Kidney (tissue), 14 donors: Measurements from ENCODE around the gene CNIH2. TPM values are rescaled to one million over a fixed set of nuclear protein-coding genes. Genes with fewer than 3 reads are reported as not detected.
"Not testable (repeated sequence)": the region's sequence is repeated elsewhere in the genome, so short reads cannot be mapped to it uniquely, and the experiment has no call there.

ENCODE experiments used
- DNase-seq, 5 donors: peaks; one replicate each; pipeline ENCODE4 v3.0.0-alpha.2; 2013 to 2020
- FAIRE-seq: peaks from 2 replicates; lab custom pipeline; 2012; peaks lifted over from hg19 to GRCh38; lab: Jason Lieb, UNC
- H3K27ac ChIP-seq, 2 donors: one replicate each; pipeline ENCODE4 v1.7.0; 2013; ENCODE audit warnings: low read depth in 2 of 2, low read length in 2 of 2, inconsistent platforms in 1 of 2
- H3K27me3 ChIP-seq: one replicate; pipeline ENCODE4 v1.7.1; 2013; ENCODE audit warnings: low read length, inconsistent platforms; ENCODE audit not compliant: control insufficient read depth, insufficient read depth
- H3K36me3 ChIP-seq, 3 donors: one replicate each; pipeline versions ENCODE4 v1.7.0 to v1.7.1; 2013; ENCODE audit warnings: low read length in 3 of 3, control low read depth in 1 of 3, inconsistent platforms in 1 of 3; ENCODE audit not compliant: insufficient read depth in 3 of 3, control insufficient read depth in 2 of 3
- H3K4me1 ChIP-seq, 3 donors: one replicate each; pipeline versions ENCODE4 v1.7.0 to v1.7.1; 2013; ENCODE audit warnings: low read length in 3 of 3, inconsistent platforms in 1 of 3, low read depth in 1 of 3; ENCODE audit not compliant: control insufficient read depth in 2 of 3, insufficient read depth in 2 of 3
- H3K4me3 ChIP-seq, 3 donors: one replicate each; pipeline versions ENCODE4 v1.7.0 to v1.8.1; 2013; ENCODE audit warnings: low read length in 3 of 3, control low read depth in 1 of 3, inconsistent platforms in 1 of 3
- H3K9ac ChIP-seq, 3 donors: one replicate each; pipeline versions ENCODE4 v1.7.0 to v1.7.1; 2013; ENCODE audit warnings: low read length in 3 of 3, control low read depth in 1 of 3, inconsistent platforms in 1 of 3
- H3K9me3 ChIP-seq, 3 donors: one replicate each; pipeline versions ENCODE4 v1.7.0 to v1.7.1; 2013; ENCODE audit warnings: low read length in 3 of 3, control low read depth in 1 of 3, inconsistent platforms in 1 of 3; ENCODE audit not compliant: control insufficient read depth in 2 of 3, insufficient read depth in 1 of 3
- intact Hi-C: fragments of 100-400 bp; cut with DNase I; formaldehyde crosslinking; loops from one replicate; pipeline ENCODE4 v1.11.1; 2022
- polyA plus RNA-seq: library from polyadenylated mRNA; stranded (reverse); fragments of 350-450 nt; fragmentation: Illumina TruSeq; extraction: RNeasy Lipid Tissue Mini Kit (QIAGEN cat#74804); gene quantifications from one replicate; pipeline ENCODE4 v1.2.3, GENCODE V29; 2014; ENCODE audit warnings: low read depth, low replicate concordance; ENCODE audit not compliant: insufficient read depth
- total RNA-seq: library from RNA; stranded (reverse); fragmentation: NEBNext Ultra II Directional; extraction: Animal tissue kit (Norgen Biotek cat#: 25700); gene quantifications from one replicate; pipeline ENCODE4 v1.2.1, GENCODE V29; 2021
- TF ChIP-seq, protein P1 (sequence below): IDR thresholded peaks from 3 replicates; pipeline ENCODE4 v1.5.1; 2012; ENCODE audit warnings: mild to moderate bottlenecking, moderate library complexity, borderline replicate concordance; ENCODE audit not compliant: insufficient read depth; ENCODE audit errors: extremely low read depth
- donor health status: control.
- donor health status: control.
- donor health status: control.
- donor health status: control.
- donor health status: control.
- donor health status: DM: yes; HTN: yes; CAD: no.
- donor health status: Normal renal cell carcinoma (clear cell type).

The CNIH2 gene
- total and polyA plus RNA-seq, 2 donors from 2014 or later = 0.63 TPM; not detected in 1

DNA sequence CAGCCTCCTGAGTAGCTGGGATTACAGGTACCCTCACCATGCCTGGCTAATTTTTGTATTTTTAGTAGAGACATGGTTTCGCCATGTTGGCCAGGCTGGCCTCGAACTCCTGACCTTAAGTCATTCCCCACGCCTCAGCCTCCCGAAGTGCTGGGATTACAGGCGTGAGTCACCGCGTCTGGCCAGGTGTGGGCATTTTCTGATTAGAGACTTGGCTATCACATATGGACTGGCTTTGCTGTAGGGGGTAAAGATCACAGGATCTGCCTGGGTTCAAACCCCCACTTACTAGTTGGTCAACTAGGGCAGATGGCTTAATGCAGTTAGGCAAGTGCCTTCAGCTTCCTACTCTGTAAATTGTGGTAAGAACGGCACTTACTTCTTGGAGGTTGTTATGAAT is 32.3 kb downstream of the CNIH2 start:
- FAIRE-seq (no peak), DNase-seq (no peak)
- H3K27me3 ChIP-seq = no peaks in the 10 kb centered on the region
- TF ChIP-seq, protein P1, sequence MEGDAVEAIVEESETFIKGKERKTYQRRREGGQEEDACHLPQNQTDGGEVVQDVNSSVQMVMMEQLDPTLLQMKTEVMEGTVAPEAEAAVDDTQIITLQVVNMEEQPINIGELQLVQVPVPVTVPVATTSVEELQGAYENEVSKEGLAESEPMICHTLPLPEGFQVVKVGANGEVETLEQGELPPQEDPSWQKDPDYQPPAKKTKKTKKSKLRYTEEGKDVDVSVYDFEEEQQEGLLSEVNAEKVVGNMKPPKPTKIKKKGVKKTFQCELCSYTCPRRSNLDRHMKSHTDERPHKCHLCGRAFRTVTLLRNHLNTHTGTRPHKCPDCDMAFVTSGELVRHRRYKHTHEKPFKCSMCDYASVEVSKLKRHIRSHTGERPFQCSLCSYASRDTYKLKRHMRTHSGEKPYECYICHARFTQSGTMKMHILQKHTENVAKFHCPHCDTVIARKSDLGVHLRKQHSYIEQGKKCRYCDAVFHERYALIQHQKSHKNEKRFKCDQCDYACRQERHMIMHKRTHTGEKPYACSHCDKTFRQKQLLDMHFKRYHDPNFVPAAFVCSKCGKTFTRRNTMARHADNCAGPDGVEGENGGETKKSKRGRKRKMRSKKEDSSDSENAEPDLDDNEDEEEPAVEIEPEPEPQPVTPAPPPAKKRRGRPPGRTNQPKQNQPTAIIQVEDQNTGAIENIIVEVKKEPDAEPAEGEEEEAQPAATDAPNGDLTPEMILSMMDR = no peak
- H3K27ac ChIP-seq = no peak overlapping the region
- no peak overlapping the region for H3K9ac ChIP-seq
- peaks cover 0 to 3% (median 0%) of the 10 kb centered on the region in 3 donors for H3K4me1 ChIP-seq
- intact Hi-C loops = no loop called here
- H3K36me3 ChIP-seq = no peaks in the 10 kb centered on the region
- no peak overlapping the region for H3K4me3 ChIP-seq
- no peaks in the 10 kb centered on the region for H3K9me3 ChIP-seq

GRCh38 chr11:66310803-66311440 is 32.9 kb downstream of the CNIH2 start:
- H3K9ac ChIP-seq, H3K9me3 ChIP-seq, H3K27me3 ChIP-seq, FAIRE-seq, intact Hi-C loops, H3K36me3 ChIP-seq, H3K4me3 ChIP-seq, H3K27ac ChIP-seq, DNase-seq, H3K4me1 ChIP-seq: not testable (repeated sequence)

DNA sequence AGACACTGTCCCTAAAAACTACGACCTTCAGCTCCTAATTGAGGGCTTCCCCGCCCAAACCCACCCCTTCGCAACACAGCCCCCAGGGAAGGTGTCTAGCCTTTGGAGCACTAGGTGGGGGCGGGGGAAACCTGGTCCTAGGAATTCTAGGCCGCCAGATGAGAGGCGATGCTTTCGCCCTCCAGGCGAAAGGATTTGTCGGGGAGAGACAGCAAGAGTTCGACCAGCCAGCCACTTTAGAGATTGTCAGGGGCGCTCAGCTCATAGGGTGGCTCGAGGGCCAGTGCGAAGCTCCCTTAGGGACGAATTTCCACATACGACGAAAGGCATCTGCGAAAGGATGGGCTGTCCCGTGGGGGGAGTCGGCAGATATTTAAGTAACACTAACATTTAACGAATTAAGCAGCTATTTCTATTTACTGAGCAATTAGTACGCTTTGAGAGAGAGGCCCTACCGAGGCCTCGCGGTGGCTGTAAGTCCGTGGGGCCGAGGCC is 33.5 kb downstream of the CNIH2 start:
- Histone ChIP-seq H3K4me3 (peak overlapping the region in 2 of 3 donors; percentile 59 to 82), H3K4me1 (peaks cover 0 to 3% (median 0%) of the 10 kb centered on the region in 3 donors), H3K9me3 (no peaks in the 10 kb centered on the region), H3K36me3 (no peaks in the 10 kb centered on the region), H3K27me3 (no peaks in the 10 kb centered on the region), H3K27ac (peak overlapping the region; percentile 85 to 92), H3K9ac (peak overlapping the region in 2 of 3 donors; percentile 44 to 49)
- TF ChIP-seq, protein P1 = peak; percentile 91
- FAIRE-seq = no peak
- DNase-seq = peak in 1 of 5 donors; percentile 67
- intact Hi-C loops = no loop called here

DNA sequence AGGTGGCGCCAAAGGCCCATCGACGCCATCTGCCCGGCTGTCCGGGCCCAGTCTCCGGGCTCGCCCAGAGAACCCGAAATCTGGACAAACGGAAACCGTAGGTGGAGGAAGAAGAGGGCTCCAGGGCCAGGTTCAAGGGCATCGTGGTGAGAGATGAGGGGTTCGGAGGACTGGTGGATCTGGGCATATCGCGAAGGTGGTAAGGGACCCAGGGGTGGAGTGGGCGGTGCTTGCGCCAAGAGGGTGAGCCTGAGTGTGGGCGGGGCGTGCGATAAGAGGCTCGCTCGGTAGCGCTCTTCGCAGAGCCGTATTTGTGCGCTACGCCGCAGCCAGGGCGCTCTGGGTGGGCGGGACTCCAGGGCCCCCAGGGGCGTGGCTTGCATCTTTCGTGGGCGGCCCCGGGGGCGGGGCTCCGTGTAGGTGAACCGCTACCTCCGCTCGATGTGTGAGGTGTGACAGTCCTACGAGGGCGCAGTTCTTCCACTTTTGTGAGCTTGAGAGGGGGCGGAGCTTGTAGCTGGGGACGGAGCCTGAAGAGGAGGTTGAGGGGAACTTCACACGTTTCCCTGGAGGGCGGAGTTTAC is 34.1 kb downstream of the CNIH2 start:
- intact Hi-C loops = no loop called here
- DNase-seq (peak in 4 of 5 donors; percentile 94 to 97 (median 96)), FAIRE-seq (no peak)
- Histone ChIP-seq H3K4me1 (peaks cover 0 to 3% (median 0%) of the 10 kb centered on the region in 3 donors), H3K4me3 (peak overlapping the region; percentile 59 to 82 (median 71)), H3K9me3 (no peaks in the 10 kb centered on the region), H3K36me3 (no peaks in the 10 kb centered on the region), H3K27ac (peak overlapping the region; percentile 85 to 92), H3K9ac (peak overlapping the region; percentile 44 to 63 (median 49)), H3K27me3 (no peaks in the 10 kb centered on the region)
- TF ChIP-seq, protein P1 = no peak
